Measurements from ENCODE around the gene CAP1.
"Not testable (repeated sequence)": the region's sequence is repeated elsewhere in the genome, so short reads cannot be mapped to it uniquely, and the experiment has no call there.

The CAP1 gene

GRCh38 chr1:40040511-40041465 lies at the start of gene CAP1:
Gene CAP1, plus strand, starts transcription at chr1:40040729. Its CDS starts 18,618 bp downstream, at chr1:40059347.
- peak; percentile 99 to 100 for DNase-seq (ENCODE audit: low read depth in 2 of 2)

GRCh38 chr1:39992234-39992633 lies 48.3 kb upstream of the CAP1 start:
- no peak for DNase-seq (ENCODE audit: low read depth in 2 of 2)

- no peak for DNase-seq (ENCODE audit: low read depth in 2 of 2)
Measured at GRCh38 chr1:39992888-39993287, 47.6 kb upstream of the CAP1 start.

- DNase-seq (ENCODE audit: low read depth in 2 of 2): no peak
Measured at GRCh38 chr1:39995973-39996393, 44.5 kb upstream of the CAP1 start.

- DNase-seq (ENCODE audit: low read depth in 2 of 2): no peak
Measured at GRCh38 chr1:39996396-39997004, 44.0 kb upstream of the CAP1 start.

GRCh38 chr1:40001456-40001855 lies 39.1 kb upstream of the CAP1 start:
- no peak for DNase-seq (ENCODE audit: low read depth in 2 of 2)

- no peak for DNase-seq (ENCODE audit: low read depth in 2 of 2)
Measured at GRCh38 chr1:40003156-40004093, 37.1 kb upstream of the CAP1 start.

GRCh38 chr1:40004857-40005256 lies 35.7 kb upstream of the CAP1 start:
- no peak for DNase-seq (ENCODE audit: low read depth in 2 of 2)

GRCh38 chr1:40007481-40008034 lies 33.0 kb upstream of the CAP1 start:
- DNase-seq (ENCODE audit: low read depth in 2 of 2): not testable (repeated sequence)

- no peak for DNase-seq (ENCODE audit: low read depth in 2 of 2)
Measured at GRCh38 chr1:40011198-40011597, 29.3 kb upstream of the CAP1 start.

- DNase-seq (ENCODE audit: low read depth in 2 of 2): no peak
Measured at GRCh38 chr1:40014253-40014706, 26.2 kb upstream of the CAP1 start.

- DNase-seq (ENCODE audit: low read depth in 2 of 2): no peak
Measured at GRCh38 chr1:40014812-40015594, 25.5 kb upstream of the CAP1 start.

GRCh38 chr1:40017951-40018575 lies 22.5 kb upstream of the CAP1 start:
- no peak for DNase-seq (ENCODE audit: low read depth in 2 of 2)

GRCh38 chr1:40020447-40021085 lies 20.0 kb upstream of the CAP1 start:
- no peak for DNase-seq (ENCODE audit: low read depth in 2 of 2)

GRCh38 chr1:40023379-40023944 lies 17.1 kb upstream of the CAP1 start:
- DNase-seq (ENCODE audit: low read depth in 2 of 2): no peak

- no peak for DNase-seq (ENCODE audit: low read depth in 2 of 2)
Measured at GRCh38 chr1:40024671-40025070, 15.9 kb upstream of the CAP1 start.

GRCh38 chr1:40027647-40028046 lies 12.9 kb upstream of the CAP1 start:
- no peak for DNase-seq (ENCODE audit: low read depth in 2 of 2)

- no peak for DNase-seq (ENCODE audit: low read depth in 2 of 2)
Measured at GRCh38 chr1:40029608-40030007, 10.9 kb upstream of the CAP1 start.

- no peak for DNase-seq (ENCODE audit: low read depth in 2 of 2)
Measured at GRCh38 chr1:40030528-40031135, 9.9 kb upstream of the CAP1 start.

Data from stimulated activated CD8-positive, alpha-beta memory T cell treated with anti-CD3 and anti-CD28 coated beads, Interleukin-2, amount 100 ng/mL, for 1 hour (primary cell).